Kidney glomerular epithelial cell (primary cell): Measurements from ENCODE around the gene MAP1B.

ENCODE experiments used
- DNase-seq: peaks from one replicate; lab custom pipeline; 2025; lab: John Stamatoyannopoulos, UW

MAP1B gene

GRCh38 chr5:72251386-72251785 lies 144.1 kb downstream of the MAP1B start:
- DNase-seq, result no peak

GRCh38 chr5:72252008-72252407 lies 144.7 kb downstream of the MAP1B start:
- DNase-seq, result no peak

GRCh38 chr5:72252574-72253155 lies 145.4 kb downstream of the MAP1B start:
- no peak for DNase-seq

- DNase-seq, result no peak
These were observed 148.0 kb downstream of the MAP1B start for GRCh38 chr5:72255237-72255636.

DNA sequence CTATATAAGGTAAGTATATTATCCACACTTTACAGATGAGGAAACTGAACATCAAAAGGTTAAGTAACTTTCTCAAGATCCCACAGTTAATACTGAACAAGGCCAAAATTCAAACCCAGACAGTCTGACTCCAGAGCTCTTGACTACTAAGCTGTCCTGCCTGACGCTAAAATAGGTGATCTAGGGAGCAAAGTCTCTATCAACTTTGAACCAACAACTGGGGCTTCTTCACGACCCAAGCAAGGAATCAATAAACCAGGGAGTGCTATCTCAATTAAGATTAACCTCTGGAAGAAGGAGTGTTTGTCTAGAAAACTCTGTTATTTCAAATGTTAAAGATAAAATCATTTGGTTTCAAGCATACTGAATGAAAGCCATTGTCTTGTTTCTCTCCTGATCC lies 148.4 kb downstream of the MAP1B start:
- no peak for DNase-seq

DNA sequence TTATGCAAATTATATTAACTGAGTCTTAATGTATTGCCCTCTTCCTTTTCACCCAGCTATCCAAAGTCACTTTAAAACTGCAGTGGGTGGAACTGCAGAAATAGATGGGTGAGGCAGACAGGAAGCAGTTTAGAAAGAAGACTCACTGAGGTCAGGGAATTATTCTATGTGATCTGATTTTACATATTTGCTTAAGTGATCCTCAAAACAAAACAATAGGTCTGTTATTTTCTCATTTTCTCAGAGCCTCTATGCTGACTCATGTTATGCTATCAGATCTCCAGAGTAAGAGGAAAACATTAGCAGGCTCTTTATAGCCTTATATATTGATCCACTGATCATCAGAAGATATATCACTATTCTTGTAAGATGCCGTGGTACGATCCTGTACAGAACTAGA lies 149.3 kb downstream of the MAP1B start:
- no peak for DNase-seq
